Mesendoderm (in vitro differentiated cells): ENCODE measurements around the gene MLC1.
A peak's percentile ranks its signal among the peaks of the same experiment; 100 is the strongest.

Experiments used
- DNase-seq: peaks from one replicate; pipeline ENCODE4 v3.0.0; 2013
- H2AK5ac ChIP-seq: 2 replicates; pipeline ENCODE4 v1.6.1; 2013; ENCODE audit warnings: low read length, inconsistent platforms
- H2BK120ac ChIP-seq: 2 replicates; pipeline ENCODE4 v1.6.1; 2013; ENCODE audit warnings: low read depth, mild to moderate bottlenecking, low read length, moderate library complexity, mixed read lengths
- H2BK15ac ChIP-seq: replicated peaks from 2 replicates; pipeline ENCODE4 v1.6.1; 2013; ENCODE audit warnings: low read depth, mild to moderate bottlenecking, moderate library complexity
- H2BK5ac ChIP-seq: 2 replicates; pipeline ENCODE4 v1.6.1; 2013; ENCODE audit warnings: low read length, inconsistent platforms
- H3K18ac ChIP-seq: 2 replicates; pipeline ENCODE4 v1.6.1; 2013; ENCODE audit warnings: mild to moderate bottlenecking, low read length, mixed read lengths
- H3K23ac ChIP-seq: one replicate; pipeline ENCODE4 v1.6.1; 2013; ENCODE audit warnings: low read length
- H3K27ac ChIP-seq: 2 replicates; pipeline ENCODE4 v1.5.1; 2013; ENCODE audit warnings: low read depth, mild to moderate bottlenecking, inconsistent platforms, low read length, moderate library complexity
- H3K27me3 ChIP-seq: 2 replicates; pipeline ENCODE4 v1.6.1; 2013; ENCODE audit warnings: low read length, control low read depth, mild to moderate bottlenecking, inconsistent platforms; ENCODE audit not compliant: insufficient read depth, poor library complexity
- H3K36me3 ChIP-seq: 2 replicates; pipeline ENCODE4 v1.6.1; 2013; ENCODE audit warnings: low read length, inconsistent platforms; ENCODE audit not compliant: control insufficient read depth, insufficient read depth
- H3K4ac ChIP-seq: one replicate; pipeline ENCODE4 v1.6.1; 2013; ENCODE audit warnings: low read depth, mild to moderate bottlenecking, low read length, moderate library complexity
- H3K4me1 ChIP-seq: 2 replicates; pipeline ENCODE4 v1.6.1; 2013; ENCODE audit warnings: low read depth, low read length, inconsistent platforms; ENCODE audit not compliant: control insufficient read depth
- H3K4me2 ChIP-seq: 2 replicates; pipeline ENCODE4 v1.6.1; 2013; ENCODE audit warnings: low read length
- H3K4me3 ChIP-seq: 2 replicates; pipeline ENCODE4 v1.5.1; 2013; ENCODE audit warnings: mild to moderate bottlenecking, low read length
- H3K56ac ChIP-seq: one replicate; pipeline ENCODE4 v1.6.1; 2013; ENCODE audit warnings: low read length
- H3K79me1 ChIP-seq: 2 replicates; pipeline ENCODE4 v1.6.1; 2013; ENCODE audit warnings: low read length, inconsistent platforms
- H3K79me2 ChIP-seq: 2 replicates; pipeline ENCODE4 v1.6.1; 2013; ENCODE audit warnings: mild to moderate bottlenecking, low read length; ENCODE audit not compliant: control insufficient read depth, insufficient read depth
- H3K9ac ChIP-seq: 2 replicates; pipeline ENCODE4 v1.6.1; 2013; ENCODE audit warnings: low read length, inconsistent platforms
- H4K5ac ChIP-seq: one replicate; pipeline ENCODE4 v1.6.1; 2013; ENCODE audit warnings: low read length
- H4K8ac ChIP-seq: one replicate; pipeline ENCODE4 v1.6.1; 2013; ENCODE audit warnings: low read depth, mild to moderate bottlenecking, control low read depth, low read length, moderate library complexity
- WGBS: extraction: QIAGEN DNeasy Blood & Tissue Kit; methylation state at CpG from one replicate; pipeline ENCODE4 v1.1.7; 2013; ENCODE audit warnings: low lambda C conversion rate, missing lambda C conversion rate; ENCODE audit not compliant: insufficient coverage; ENCODE audit errors: extremely low coverage; 5-methylcytosine and 5-hydroxymethylcytosine counted together

MLC1 gene

DNA sequence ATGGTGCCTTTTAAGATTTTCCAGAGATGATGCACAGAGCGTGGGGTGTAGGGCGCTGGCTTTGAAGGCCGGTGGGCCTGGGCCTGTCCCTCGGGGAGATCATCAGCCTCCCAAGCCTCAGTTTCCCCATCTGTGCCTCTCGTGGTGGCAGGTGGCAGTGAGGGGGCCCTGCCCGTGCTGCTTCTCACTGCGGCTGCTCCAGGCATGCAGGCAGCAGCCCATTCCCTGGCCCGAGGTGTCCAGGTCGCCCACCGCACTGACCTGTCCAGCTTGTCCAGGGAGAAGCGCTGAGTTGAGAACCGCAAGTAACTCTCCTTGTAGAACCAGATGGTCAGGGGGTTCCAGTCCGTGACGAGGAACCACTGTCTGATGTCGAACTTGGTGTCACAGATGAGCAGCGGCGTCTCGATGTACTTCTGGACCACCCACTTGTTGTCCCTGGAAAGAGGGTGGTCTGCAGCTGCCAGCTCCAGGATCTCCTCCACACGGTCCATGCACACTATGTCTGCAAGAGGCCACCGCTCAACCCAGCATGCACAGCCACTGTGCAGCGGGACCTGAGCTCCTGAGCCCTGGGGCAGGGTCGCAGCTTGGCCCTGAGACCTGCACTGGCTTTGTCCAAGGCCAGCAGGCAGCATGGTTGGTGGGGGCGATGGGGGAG lies 52.2 kb downstream of the MLC1 start:
- H2AK5ac ChIP-seq, result no peak overlapping the region
- no peak overlapping the region for H3K18ac ChIP-seq
- no peaks in the 10 kb centered on the region for H3K27me3 ChIP-seq
- DNase-seq, result no peak
- H2BK5ac ChIP-seq, result no peak overlapping the region
- no peak overlapping the region for H3K23ac ChIP-seq
- no peaks in the 10 kb centered on the region for H3K79me2 ChIP-seq
- H3K79me1 ChIP-seq, result no peaks in the 10 kb centered on the region
- H3K4ac ChIP-seq, result no peak overlapping the region
- H3K56ac ChIP-seq, result no peak overlapping the region
- no peak overlapping the region for H3K4me2 ChIP-seq
- no peak overlapping the region for H4K5ac ChIP-seq
- H2BK15ac ChIP-seq, result no peak overlapping the region
- no CpG with 5 or more reads among the region's 23 CpGs for WGBS
- H3K4me3 ChIP-seq, result no peak overlapping the region
- no peak overlapping the region for H2BK120ac ChIP-seq
- H3K4me1 ChIP-seq, result no peaks in the 10 kb centered on the region
- H4K8ac ChIP-seq, result no peak overlapping the region
- no peaks in the 10 kb centered on the region for H3K36me3 ChIP-seq
- no peak overlapping the region for H3K27ac ChIP-seq
- H3K9ac ChIP-seq, result no peak overlapping the region

- H3K23ac ChIP-seq, result no peak overlapping the region
- no peak overlapping the region for H3K4ac ChIP-seq
- no peak overlapping the region for H3K27ac ChIP-seq
- H3K79me2 ChIP-seq, result no peaks in the 10 kb centered on the region
- H4K8ac ChIP-seq, result no peak overlapping the region
- no CpG with 5 or more reads among the region's 24 CpGs for whole genome bisulfite sequencing
- H3K9ac ChIP-seq, result no peak overlapping the region
- no peak overlapping the region for H3K4me3 ChIP-seq
- H3K4me2 ChIP-seq, result no peak overlapping the region
- H2AK5ac ChIP-seq, result no peak overlapping the region
- no peak overlapping the region for H4K5ac ChIP-seq
- DNase-seq, result no peak
- H3K18ac ChIP-seq, result no peak overlapping the region
- H3K4me1 ChIP-seq, result no peaks in the 10 kb centered on the region
- no peak overlapping the region for H3K56ac ChIP-seq
- H2BK15ac ChIP-seq, result no peak overlapping the region
- no peaks in the 10 kb centered on the region for H3K36me3 ChIP-seq
- H3K27me3 ChIP-seq, result no peaks in the 10 kb centered on the region
- no peaks in the 10 kb centered on the region for H3K79me1 ChIP-seq
- H2BK5ac ChIP-seq, result no peak overlapping the region
- no peak overlapping the region for H2BK120ac ChIP-seq
Observed at GRCh38 chr22:50032109-50032871, 52.9 kb downstream of the MLC1 start.

- Histone ChIP-seq H3K36me3 (no peaks in the 10 kb centered on the region), H3K4me3 (no peak overlapping the region), H3K9ac (no peak overlapping the region), H3K27ac (no peak overlapping the region), H2BK120ac (no peak overlapping the region), H3K56ac (no peak overlapping the region), H3K79me1 (no peaks in the 10 kb centered on the region), H2AK5ac (no peak overlapping the region), H2BK5ac (no peak overlapping the region), H4K5ac (no peak overlapping the region), H3K79me2 (no peaks in the 10 kb centered on the region), H4K8ac (no peak overlapping the region), H3K27me3 (no peaks in the 10 kb centered on the region), H3K4me2 (no peak overlapping the region), H3K23ac (no peak overlapping the region), H3K18ac (no peak overlapping the region), H3K4me1 (no peaks in the 10 kb centered on the region), H2BK15ac (no peak overlapping the region), H3K4ac (no peak overlapping the region)
- DNase-seq, result no peak
- WGBS, result no CpG with 5 or more reads among the region's 49 CpGs
Observed at GRCh38 chr22:50031189-50032091, 53.8 kb downstream of the MLC1 start.

- H3K4ac ChIP-seq, result no peak overlapping the region
- H3K27me3 ChIP-seq, result no peaks in the 10 kb centered on the region
- no peak overlapping the region for H4K5ac ChIP-seq
- H4K8ac ChIP-seq, result no peak overlapping the region
- no peaks in the 10 kb centered on the region for H3K4me1 ChIP-seq
- no peak overlapping the region for H3K23ac ChIP-seq
- H2BK15ac ChIP-seq, result no peak overlapping the region
- H3K56ac ChIP-seq, result no peak overlapping the region
- no peak overlapping the region for H3K4me3 ChIP-seq
- peak; percentile 71 for DNase-seq
- no peaks in the 10 kb centered on the region for H3K36me3 ChIP-seq
- no peak overlapping the region for H3K27ac ChIP-seq
- H3K9ac ChIP-seq, result no peak overlapping the region
- no CpG with 5 or more reads among the region's 52 CpGs for WGBS
- H3K4me2 ChIP-seq, result no peak overlapping the region
- no peak overlapping the region for H2AK5ac ChIP-seq
- no peaks in the 10 kb centered on the region for H3K79me1 ChIP-seq
- no peak overlapping the region for H2BK120ac ChIP-seq
- no peaks in the 10 kb centered on the region for H3K79me2 ChIP-seq
- no peak overlapping the region for H3K18ac ChIP-seq
- no peak overlapping the region for H2BK5ac ChIP-seq
Observed at GRCh38 chr22:50030297-50031188, 54.7 kb downstream of the MLC1 start.
